GM10266 (cell line): ENCODE results near the gene TMEM229A.
"Not testable (repeated sequence)": the region's sequence is repeated elsewhere in the genome, so short reads cannot be mapped to it uniquely, and the experiment has no call there.

Experiments
- DNase-seq: peaks from one replicate; pipeline ENCODE4 v3.0.0; 2012; ENCODE audit errors: extremely low spot score
- CTCF ChIP-seq: IDR thresholded peaks from 2 replicates; pipeline ENCODE4 v1.5.1; 2012; ENCODE audit warnings: mild to moderate bottlenecking, low read depth; ENCODE audit not compliant: control insufficient read depth, insufficient read depth; ENCODE audit errors: missing control alignments

Gene TMEM229A

GRCh38 chr7:124032369-124033094 lies at the start of gene TMEM229A:
Gene TMEM229A, minus strand, starts transcription at chr7:124033067. Its CDS starts 64 bp downstream, at chr7:124033003.
- no peak for TF ChIP-seq CTCF
- DNase-seq: peak; percentile 47

DNA sequence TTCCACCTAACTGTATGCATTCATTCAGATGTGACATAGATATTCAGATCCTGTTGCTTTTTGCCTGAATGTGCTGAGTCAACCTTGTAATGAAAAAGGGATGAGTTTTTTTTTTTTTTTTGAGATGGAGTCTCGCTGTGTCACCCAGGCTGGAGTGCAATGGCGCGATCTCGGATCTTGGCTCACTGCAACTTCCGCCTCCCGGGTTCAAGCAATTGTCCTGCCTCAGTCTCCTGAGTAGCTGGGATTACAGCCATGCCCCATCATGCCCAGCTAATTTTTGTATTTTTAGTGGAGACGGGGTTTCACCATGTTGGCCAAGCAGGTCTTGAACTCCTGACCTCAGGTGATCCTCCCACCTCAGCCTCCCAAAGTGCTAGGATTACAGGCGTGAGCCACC lies 49.4 kb upstream of the TMEM229A start:
- DNase-seq: not testable (repeated sequence)

DNA sequence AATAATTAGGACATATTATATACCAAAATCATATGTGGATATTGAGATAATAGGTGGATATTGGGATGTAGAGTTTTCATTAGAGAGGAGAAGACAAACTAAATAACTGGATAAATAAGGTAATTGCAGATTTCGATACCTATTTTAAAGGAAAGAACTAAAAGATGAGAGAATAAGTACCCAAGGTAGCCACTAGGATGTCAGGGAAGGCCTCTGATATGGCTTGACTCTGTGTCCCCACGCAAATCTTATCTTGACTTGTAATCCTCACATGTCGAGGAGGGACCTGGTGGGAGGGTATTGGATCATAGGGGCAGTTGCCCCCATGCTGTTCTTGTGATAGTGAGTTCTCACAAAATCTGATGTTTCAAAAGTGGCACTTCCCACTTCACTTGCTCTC lies 44.7 kb upstream of the TMEM229A start:
- no peak for DNase-seq
- no peak for TF ChIP-seq CTCF

DNA sequence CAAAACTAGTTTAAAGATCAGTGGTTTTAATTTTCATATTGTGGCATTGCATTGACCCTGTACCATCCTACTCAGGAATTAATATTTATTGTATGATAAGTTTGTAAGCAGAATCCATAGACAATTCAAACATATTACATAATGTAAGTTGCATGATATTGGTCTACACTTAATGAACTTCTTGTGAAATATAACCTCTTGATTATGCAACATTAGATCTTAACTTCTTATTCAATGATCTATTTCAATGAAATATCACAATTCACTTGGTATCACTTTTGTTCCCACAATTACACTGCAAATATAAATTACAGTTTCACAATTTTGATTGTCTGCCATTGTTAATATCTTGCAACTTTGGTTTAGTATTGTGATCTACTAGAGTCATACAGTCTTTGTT lies 44.0 kb upstream of the TMEM229A start:
- no peak for TF ChIP-seq CTCF
- DNase-seq: no peak

DNA sequence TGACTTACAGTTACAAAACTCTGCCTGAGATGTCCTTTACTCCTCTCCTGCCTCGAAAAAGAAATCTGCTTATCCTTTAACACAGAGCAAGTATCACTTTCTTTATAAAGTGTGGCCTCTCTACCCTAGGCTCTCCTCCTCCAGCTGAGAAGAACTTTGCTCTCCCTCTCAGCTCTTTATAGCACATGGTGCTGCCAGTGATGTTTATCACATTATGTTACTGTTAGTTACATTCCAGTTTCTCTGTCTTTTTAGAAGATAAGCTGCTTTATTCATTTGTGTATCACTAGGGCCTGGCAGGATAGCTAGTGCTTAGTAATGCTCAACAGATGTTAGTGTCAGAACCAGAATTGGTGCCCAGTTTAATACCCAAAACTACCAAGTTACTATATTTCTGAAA lies 41.1 kb upstream of the TMEM229A start:
- DNase-seq: no peak
- TF ChIP-seq CTCF: no peak

DNA sequence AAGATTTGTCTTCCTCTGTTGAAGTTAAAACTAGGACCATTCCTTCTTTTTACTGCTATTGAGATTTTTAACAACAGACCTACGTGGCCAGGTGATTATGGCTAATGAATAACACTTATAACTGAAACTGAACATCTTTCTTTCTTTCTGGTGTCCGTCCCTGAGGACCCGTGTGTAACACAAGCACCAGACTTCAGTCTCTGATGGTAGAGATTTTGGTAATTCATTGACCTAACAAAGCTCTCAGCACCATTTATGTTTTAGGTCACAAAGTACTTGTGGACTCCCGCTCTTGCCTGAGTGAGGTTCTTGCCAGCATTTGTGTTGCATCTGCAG lies 40.4 kb upstream of the TMEM229A start:
- no peak for DNase-seq
- no peak for TF ChIP-seq CTCF

GRCh38 chr7:124072603-124073309 lies 39.9 kb upstream of the TMEM229A start:
- DNase-seq: no peak
- TF ChIP-seq CTCF: no peak
